GM12878 (cell line): ENCODE data around the gene SPOCK1. TPM values are rescaled to one million over a fixed set of nuclear protein-coding genes. Genes with fewer than 3 reads are reported as not detected.

Experiments
- ATAC-seq: fragments of 200-7000 bp; cut with Tn5 transposase; 3 replicates; pipeline ENCODE4 v1.9.1; 2020; ENCODE audit warnings: mild to moderate bottlenecking, moderate library complexity
- BruUV-seq: library from RNA; stranded (reverse); fragments of 400-500 nt; replicated peaks from 2 replicates; lab custom pipeline; 2021; lab: Mats Ljungman, UMichigan
- CTCF ChIA-PET: fragments of 300-600 bp; sonication (Branson Sonifier 250); formaldehyde crosslinking; extraction: SDS; loops from one replicate; lab custom pipeline; 2021; ENCODE audit warnings: inconsistent platforms; lab: Yijun Ruan, JAX
- POLR2A ChIA-PET: fragments of 350-600 bp; formaldehyde crosslinking; extraction: SDS; loops from one replicate; lab custom pipeline; 2021; ENCODE audit warnings: inconsistent platforms; lab: Charles Lee
- RAD21 ChIA-PET: fragments of 300-600 bp; sonication (Branson Sonifier 250); formaldehyde crosslinking; loops from one replicate; lab custom pipeline; 2023; ENCODE audit warnings: antibody characterized with exemption; ENCODE audit not compliant: unreplicated experiment; lab: Charles Lee
- SMC1A ChIA-PET: fragments of 300-600 bp; sonication (Branson Sonifier 250); formaldehyde crosslinking; loops from one replicate; lab custom pipeline; 2023; ENCODE audit not compliant: unreplicated experiment, uncharacterized antibody; lab: Charles Lee
- DNase-seq: peaks from one replicate; pipeline ENCODE4 v3.0.0-alpha.2; 2011; ENCODE audit warnings: low read depth, low spot score
- FAIRE-seq: peaks from 3 replicates; lab custom pipeline; 2011; peaks lifted over from hg19 to GRCh38; lab: Jason Lieb, UNC
- H2AFZ ChIP-seq: 2 replicates; pipeline ENCODE4 v1.6.0; 2011; ENCODE audit warnings: low read depth, low read length, control low read depth; ENCODE audit not compliant: control insufficient read depth
- H3K27ac ChIP-seq: 2 replicates; pipeline ENCODE4 v1.5.1; 2011; ENCODE audit warnings: control low read depth; ENCODE audit not compliant: control insufficient read depth, insufficient read depth
- H3K27me3 ChIP-seq, 2 experiments: replicated peaks in 1 of 2; 2 replicates each; pipeline versions ENCODE4 v1.6.0 to v1.6.1; 2011; ENCODE audit warnings: low read length in 1 of 2; ENCODE audit not compliant: control insufficient read depth in 2 of 2, insufficient read depth in 2 of 2
- H3K36me3 ChIP-seq, 2 experiments: 2 replicates each; pipeline ENCODE4 v1.5.1; 2011; ENCODE audit warnings: low read length in 1 of 2; ENCODE audit not compliant: control insufficient read depth in 2 of 2, insufficient read depth in 2 of 2
- H3K4me1 ChIP-seq: 2 replicates; pipeline ENCODE4 v1.6.1; 2011; ENCODE audit warnings: mild to moderate bottlenecking, low read length, moderate library complexity, mixed read lengths; ENCODE audit not compliant: control insufficient read depth, insufficient read depth
- H3K4me2 ChIP-seq: 2 replicates; pipeline ENCODE4 v1.6.0; 2011; ENCODE audit warnings: control low read depth; ENCODE audit not compliant: control insufficient read depth, insufficient read depth
- H3K4me3 ChIP-seq: fragments of 200-600 bp; sonication (generic); 2 replicates; pipeline ENCODE4 v1.5.1; 2016
- H3K79me2 ChIP-seq: 2 replicates; pipeline ENCODE4 v1.6.0; 2011; ENCODE audit warnings: low read length; ENCODE audit not compliant: control insufficient read depth, insufficient read depth
- H3K9ac ChIP-seq: 2 replicates; pipeline ENCODE4 v1.8.0; 2011; ENCODE audit warnings: low read length, control low read depth, mixed read lengths; ENCODE audit not compliant: control insufficient read depth, insufficient read depth
- H3K9me3 ChIP-seq: replicated peaks from 3 replicates; pipeline ENCODE4 v1.5.1; 2011; ENCODE audit warnings: mild to moderate bottlenecking, low read length; ENCODE audit not compliant: control insufficient read depth, insufficient read depth
- H4K20me1 ChIP-seq: 2 replicates; pipeline ENCODE4 v1.6.0; 2011; ENCODE audit not compliant: control insufficient read depth, insufficient read depth
- BMI1 ChIP-seq: fragments of 450-650 bp; IDR thresholded peaks from 2 replicates; pipeline ENCODE4 v1.6.1; 2016; ENCODE audit warnings: mild to moderate bottlenecking, moderate library complexity, borderline replicate concordance
- ESRRA ChIP-seq: IDR thresholded peaks from 2 replicates; pipeline ENCODE4 v1.6.1; 2012; ENCODE audit warnings: mild to moderate bottlenecking, low read length, improper control_type of control experiment
- GABPA ChIP-seq: IDR thresholded peaks from 2 replicates; pipeline ENCODE4 v1.6.1; 2014; ENCODE audit warnings: antibody characterized with exemption, low read depth, mild to moderate bottlenecking, inconsistent platforms
- POU2F2 ChIP-seq: IDR thresholded peaks from 3 replicates; pipeline ENCODE4 v1.6.1; 2011; ENCODE audit warnings: low read depth, mild to moderate bottlenecking, low read length, borderline replicate concordance
- RAD51 ChIP-seq: fragments of 450-650 bp; IDR thresholded peaks from 2 replicates; pipeline ENCODE4 v1.6.1; 2016; ENCODE audit warnings: moderate library complexity, mild to moderate bottlenecking, inconsistent platforms
- SUPT20H ChIP-seq: IDR thresholded peaks from 2 replicates; pipeline ENCODE4 v1.6.1; 2011; ENCODE audit warnings: low read depth, mild to moderate bottlenecking, low read length, moderate library complexity, borderline replicate concordance; ENCODE audit not compliant: control insufficient read depth
- ZBTB33 ChIP-seq: fragments of 450-650 bp; IDR thresholded peaks from 2 replicates; pipeline ENCODE4 v1.6.1; 2017; ENCODE audit warnings: mild to moderate bottlenecking
- WGBS: methylation state at CpG from one replicate; pipeline ENCODE4 v1.1.6; 2016; ENCODE audit warnings: low lambda C conversion rate; ENCODE audit not compliant: insufficient replicate concordance, insufficient coverage; ENCODE audit errors: missing lambda C conversion rate; 5-methylcytosine and 5-hydroxymethylcytosine counted together
- in situ Hi-C: fragments of 300-500 bp; cut with MboI; formaldehyde crosslinking; loops from 9 replicates; pipeline ENCODE4 v1.14.3; 2018; ENCODE audit warnings: mixed read lengths
- intact Hi-C: fragments of 100-400 bp; cut with micrococcal nuclease; formaldehyde crosslinking; loops from one replicate; pipeline ENCODE4 v1.14.2; 2022; ENCODE audit not compliant: unreplicated experiment
- polyA plus RNA-seq, 11 experiments: library from polyadenylated mRNA; depleted of rRNA in 4 of 11; unstranded in 6 of 11; stranded (reverse) in 5 of 11; fragments of >200 nt; fragmentation: Nextera tagmentation in 4 of 11; fragmentation: Illumina TruSeq in 1 of 11; extraction: Ambion mirVana in 4 of 11; extraction: Trizol in 1 of 11; gene quantifications; 1 replicate in 1 of 11; 2 replicates in 10 of 11; pipeline versions ENCODE4 v1.2.1 to v1.2.3, GENCODE V29; 2011 to 2016; ENCODE audit warnings: inconsistent platforms in 2 of 11, missing spikeins in 2 of 11, low read depth in 1 of 11
- total RNA-seq, 4 experiments: library from RNA; depleted of rRNA in 3 of 4; stranded (reverse); fragments of >200 nt in 3 of 4; fragmentation: Illumina TruSeq in 1 of 4; extraction: Trizol in 1 of 4; gene quantifications; 2 replicates each; pipeline versions ENCODE4 v1.2.1 to v1.2.3, GENCODE V29; 2013 to 2021

SPOCK1 gene
- total and polyA plus RNA-seq, 10 of the 15 experiments (the other 5 are each of a cell fraction or from before 2014, with no cell fraction given), result 0.06 to 0.68 (median 0.25) TPM; not detected in 3

- Histone ChIP-seq H3K79me2 (no peaks in the 10 kb centered on the region), H3K4me3 (no peak overlapping the region), H3K27me3 (no peaks in the 10 kb centered on the region), H3K9me3 (no peaks in the 10 kb centered on the region), H3K27ac (no peak overlapping the region), H3K36me3 (no peaks in the 10 kb centered on the region), H2AFZ (no peak overlapping the region), H3K4me1 (no peaks in the 10 kb centered on the region), H3K4me2 (no peak overlapping the region), H3K9ac (no peak overlapping the region), H4K20me1 (no peaks in the 10 kb centered on the region)
- no peak for TF ChIP-seq ZBTB33
- TF ChIP-seq POU2F2, result no peak
- no peak for TF ChIP-seq BMI1
- TF ChIP-seq ESRRA, result no peak
- no peak for TF ChIP-seq GABPA
- no peak for TF ChIP-seq SUPT20H
- no peak for TF ChIP-seq RAD51
- 0% methylated on average over 2 of the region's 2 CpGs for WGBS
- no peak for FAIRE-seq
- in situ Hi-C loops (no loop called here), intact Hi-C loops (no loop called here)
- no peak for ATAC-seq
- SMC1A ChIA-PET, result no interaction called here
- CTCF ChIA-PET, result no interaction called here
- POLR2A ChIA-PET, result no interaction called here
- no peak for DNase-seq
- RAD21 ChIA-PET, result no interaction called here
- BruUV-seq, result no TSS peak
These were observed 101.0 kb downstream of the SPOCK1 start for GRCh38 chr5:137398154-137398553.
